ENCODE data around the gene GTPBP6.

DNA sequence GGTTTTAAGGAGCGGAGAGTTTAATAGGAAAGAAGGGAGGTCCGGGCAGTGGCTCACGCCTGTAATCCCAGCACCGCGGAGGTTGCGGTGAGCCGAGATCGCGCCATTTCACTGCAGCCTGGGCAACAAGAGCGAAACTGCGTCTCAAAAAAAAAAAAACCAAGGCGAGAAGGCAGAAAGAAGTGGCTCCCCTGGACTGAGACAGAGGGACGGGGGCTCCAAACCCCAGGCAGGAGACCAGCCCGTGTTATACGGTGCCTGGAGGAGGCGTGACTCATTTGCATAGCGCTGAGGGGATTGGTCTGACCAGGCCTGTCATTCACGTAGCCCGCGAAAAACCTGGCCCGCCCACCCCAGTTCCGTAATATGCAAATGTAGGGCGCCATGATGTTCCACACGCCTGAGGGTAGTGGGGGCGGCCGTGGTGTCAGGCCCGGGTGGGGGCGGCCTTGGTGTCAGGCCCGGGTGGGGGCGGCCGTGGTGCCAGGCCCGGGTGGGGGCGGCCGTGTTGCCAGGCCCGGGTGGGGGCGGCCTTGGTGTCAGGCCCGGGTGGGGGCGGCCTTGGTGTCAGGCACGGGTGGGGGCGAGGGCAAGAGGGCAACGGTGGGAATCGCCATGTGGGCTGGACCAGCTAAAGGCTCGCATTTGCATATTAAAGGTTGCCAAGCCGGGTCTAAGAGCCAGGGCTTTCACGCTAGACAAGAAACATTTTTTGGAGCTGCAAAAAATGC is 35.3 kb downstream of the GTPBP6 start:
- TF ChIP-seq POLR2A (IDR thresholded peaks at IDR 0.05) = no peak
- TF ChIP-seq, protein P1, sequence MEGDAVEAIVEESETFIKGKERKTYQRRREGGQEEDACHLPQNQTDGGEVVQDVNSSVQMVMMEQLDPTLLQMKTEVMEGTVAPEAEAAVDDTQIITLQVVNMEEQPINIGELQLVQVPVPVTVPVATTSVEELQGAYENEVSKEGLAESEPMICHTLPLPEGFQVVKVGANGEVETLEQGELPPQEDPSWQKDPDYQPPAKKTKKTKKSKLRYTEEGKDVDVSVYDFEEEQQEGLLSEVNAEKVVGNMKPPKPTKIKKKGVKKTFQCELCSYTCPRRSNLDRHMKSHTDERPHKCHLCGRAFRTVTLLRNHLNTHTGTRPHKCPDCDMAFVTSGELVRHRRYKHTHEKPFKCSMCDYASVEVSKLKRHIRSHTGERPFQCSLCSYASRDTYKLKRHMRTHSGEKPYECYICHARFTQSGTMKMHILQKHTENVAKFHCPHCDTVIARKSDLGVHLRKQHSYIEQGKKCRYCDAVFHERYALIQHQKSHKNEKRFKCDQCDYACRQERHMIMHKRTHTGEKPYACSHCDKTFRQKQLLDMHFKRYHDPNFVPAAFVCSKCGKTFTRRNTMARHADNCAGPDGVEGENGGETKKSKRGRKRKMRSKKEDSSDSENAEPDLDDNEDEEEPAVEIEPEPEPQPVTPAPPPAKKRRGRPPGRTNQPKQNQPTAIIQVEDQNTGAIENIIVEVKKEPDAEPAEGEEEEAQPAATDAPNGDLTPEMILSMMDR (IDR thresholded peaks at IDR 0.05 in 8 of 11, conservative IDR thresholded peaks at IDR 0.05 in 3 of 11) = no peak

Data from spleen (tissue), 7 donors.